Mesodermal cell (in vitro differentiated cells): ENCODE data around the gene FMO2. TPM values are rescaled to one million over a fixed set of nuclear protein-coding genes. Genes with fewer than 3 reads are reported as not detected.

Experiments
- H3K27ac ChIP-seq: 2 replicates; pipeline ENCODE4 v1.7.0; 2013; ENCODE audit warnings: mild to moderate bottlenecking, low read depth, low read length, moderate library complexity; ENCODE audit not compliant: severe bottlenecking
- H3K36me3 ChIP-seq: 2 replicates; pipeline ENCODE4 v1.7.1; 2013; ENCODE audit warnings: mild to moderate bottlenecking, low read length, moderate library complexity; ENCODE audit not compliant: control insufficient read depth, insufficient read depth
- H3K4me1 ChIP-seq: one replicate; pipeline ENCODE4 v1.7.1; 2013; ENCODE audit warnings: mild to moderate bottlenecking, low read length; ENCODE audit not compliant: insufficient read depth, control insufficient read depth, poor library complexity, severe bottlenecking
- H3K4me3 ChIP-seq: 2 replicates; pipeline ENCODE4 v1.7.0; 2013; ENCODE audit warnings: low read length, control low read depth, mild to moderate bottlenecking; ENCODE audit not compliant: insufficient read depth, poor library complexity, severe bottlenecking; ENCODE audit errors: extremely low read depth
- H3K9me3 ChIP-seq: 2 replicates; pipeline ENCODE4 v1.7.1; 2013; ENCODE audit warnings: mild to moderate bottlenecking, low read length, moderate library complexity; ENCODE audit not compliant: control insufficient read depth
- WGBS, 2 experiments: methylation state at CpG; one replicate each; pipeline ENCODE4 v1.1.5; 2013; ENCODE audit warnings: missing lambda C conversion rate in 2 of 2; ENCODE audit not compliant: insufficient coverage in 2 of 2; 5-methylcytosine and 5-hydroxymethylcytosine counted together
- polyA plus RNA-seq, 2 experiments: library from polyadenylated mRNA; stranded (reverse); fragments of 50-300 nt; gene quantifications; one replicate each; pipeline ENCODE4 v1.2.3, GENCODE V29; 2013

The FMO2 gene
- not detected for polyA plus RNA-seq (2013, experiment 1 of 2)
- polyA plus RNA-seq (2013, experiment 2 of 2) = not detected

GRCh38 chr1:171185091-171185490, at the start of gene FMO2:
FMO2 (plus strand) TSS chr1:171185300; CDS start chr1:171185714, 414 bp downstream.
- H3K36me3 ChIP-seq = no peaks in the 10 kb centered on the region
- H3K4me3 ChIP-seq = no peak within 1 kb of the TSS
- no peak within 1 kb of the TSS for H3K27ac ChIP-seq
- H3K4me1 ChIP-seq = no peaks in the 10 kb centered on the region
- 52 to 94% methylated on average over 2 to 3 of the region's 6 CpGs for WGBS, 2 experiments
- H3K9me3 ChIP-seq = no peaks in the 10 kb centered on the region

GRCh38 chr1:171137580-171137979, 47.5 kb upstream of the FMO2 start:
- Histone ChIP-seq H3K4me1 (no peaks in the 10 kb centered on the region), H3K27ac (no peak overlapping the region), H3K9me3 (no peaks in the 10 kb centered on the region), H3K4me3 (no peak overlapping the region), H3K36me3 (no peaks in the 10 kb centered on the region)
- 83% methylated on average over 1 of the region's 2 CpGs; no CpG with 5 or more reads in 1 of the 2 experiments for WGBS, 2 experiments

- Histone ChIP-seq H3K4me3 (no peak overlapping the region), H3K4me1 (no peaks in the 10 kb centered on the region), H3K27ac (no peak overlapping the region), H3K9me3 (no peaks in the 10 kb centered on the region), H3K36me3 (no peaks in the 10 kb centered on the region)
- WGBS, 2 experiments = 90% methylated on average over 2 of the region's 2 CpGs; no CpG with 5 or more reads in 1 of the 2 experiments
Observed at GRCh38 chr1:171138980-171139379, 46.1 kb upstream of the FMO2 start.

GRCh38 chr1:171139890-171140289, 45.2 kb upstream of the FMO2 start:
- Histone ChIP-seq H3K27ac (no peak overlapping the region), H3K36me3 (no peaks in the 10 kb centered on the region), H3K4me3 (no peak overlapping the region), H3K4me1 (no peaks in the 10 kb centered on the region), H3K9me3 (no peaks in the 10 kb centered on the region)
- WGBS, 2 experiments = 67 to 100% methylated on average over 1 of the region's 4 CpGs

GRCh38 chr1:171140401-171140800, 44.7 kb upstream of the FMO2 start:
- Histone ChIP-seq H3K4me3 (no peak overlapping the region), H3K9me3 (no peaks in the 10 kb centered on the region), H3K4me1 (no peaks in the 10 kb centered on the region), H3K27ac (no peak overlapping the region), H3K36me3 (no peaks in the 10 kb centered on the region)
- WGBS, 2 experiments = 76 to 88% methylated on average over 2 to 3 of the region's 5 CpGs

- no peak overlapping the region for H3K4me3 ChIP-seq
- H3K36me3 ChIP-seq = no peaks in the 10 kb centered on the region
- H3K27ac ChIP-seq = no peak overlapping the region
- no peaks in the 10 kb centered on the region for H3K4me1 ChIP-seq
- WGBS, 2 experiments = no CpG with 5 or more reads among the region's 4 CpGs
- no peaks in the 10 kb centered on the region for H3K9me3 ChIP-seq
Observed at GRCh38 chr1:171140956-171141687, 44.0 kb upstream of the FMO2 start.

- WGBS, 2 experiments = 100% methylated on average over 2 of the region's 6 CpGs; no CpG with 5 or more reads in 1 of the 2 experiments
- no peak overlapping the region for H3K27ac ChIP-seq
- H3K36me3 ChIP-seq = no peaks in the 10 kb centered on the region
- no peak overlapping the region for H3K4me3 ChIP-seq
- H3K4me1 ChIP-seq = no peaks in the 10 kb centered on the region
- H3K9me3 ChIP-seq = no peaks in the 10 kb centered on the region
Observed at GRCh38 chr1:171141688-171142415, 43.2 kb upstream of the FMO2 start.

GRCh38 chr1:171142416-171143385, 42.4 kb upstream of the FMO2 start:
- no peaks in the 10 kb centered on the region for H3K36me3 ChIP-seq
- H3K4me1 ChIP-seq = no peaks in the 10 kb centered on the region
- no peak overlapping the region for H3K27ac ChIP-seq
- 87 to 96% methylated on average over 6 of the region's 8 CpGs for WGBS, 2 experiments
- no peaks in the 10 kb centered on the region for H3K9me3 ChIP-seq
- H3K4me3 ChIP-seq = no peak overlapping the region

GRCh38 chr1:171150156-171150555, 34.9 kb upstream of the FMO2 start:
- no peaks in the 10 kb centered on the region for H3K9me3 ChIP-seq
- H3K4me1 ChIP-seq = no peaks in the 10 kb centered on the region
- no peaks in the 10 kb centered on the region for H3K36me3 ChIP-seq
- no peak overlapping the region for H3K4me3 ChIP-seq
- no CpG with 5 or more reads among the region's 1 CpG for WGBS, 2 experiments
- H3K27ac ChIP-seq = no peak overlapping the region

GRCh38 chr1:171152549-171152948, 32.6 kb upstream of the FMO2 start:
- no peak overlapping the region for H3K4me3 ChIP-seq
- no peaks in the 10 kb centered on the region for H3K36me3 ChIP-seq
- 70 to 89% methylated on average over 2 of the region's 2 CpGs for WGBS, 2 experiments
- H3K27ac ChIP-seq = no peak overlapping the region
- H3K9me3 ChIP-seq = no peaks in the 10 kb centered on the region
- H3K4me1 ChIP-seq = no peaks in the 10 kb centered on the region
